ENCODE data around the gene ATAD5.
A peak's percentile ranks its signal among the peaks of the same experiment; 100 is the strongest.
"Not testable (repeated sequence)": the region's sequence is repeated elsewhere in the genome, so short reads cannot be mapped to it uniquely, and the experiment has no call there.

Gene ATAD5

DNA sequence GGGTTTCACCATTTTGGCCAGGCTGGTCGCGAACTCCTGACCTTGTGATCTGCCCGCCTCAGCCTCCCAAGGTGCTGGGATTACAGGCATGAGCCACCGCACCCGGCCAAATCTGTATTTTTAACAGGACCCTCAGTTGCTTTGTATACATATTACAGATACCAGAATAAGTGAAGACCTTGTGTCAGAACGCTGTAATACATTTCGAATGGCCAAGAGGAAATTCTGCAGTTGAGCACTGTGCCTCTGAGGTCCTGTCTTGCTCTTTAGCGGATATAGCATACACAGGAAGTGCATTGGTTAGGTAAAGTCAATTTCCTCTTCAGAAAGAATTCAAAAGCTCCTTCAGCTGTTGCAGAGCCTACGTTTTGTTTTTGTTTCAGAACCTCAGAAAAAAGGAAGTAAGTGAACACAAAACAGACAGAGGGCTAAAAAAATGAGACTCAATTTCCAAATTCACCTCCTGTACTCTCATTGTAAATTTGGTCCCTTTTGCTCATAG lies 22.9 kb upstream of the ATAD5 start:
- no peak overlapping the region for H3K9ac ChIP-seq (ENCODE audit: low read depth, low read length)
- H3K4me3 ChIP-seq (ENCODE audit: low read depth, low read length), result no peak overlapping the region

DNA sequence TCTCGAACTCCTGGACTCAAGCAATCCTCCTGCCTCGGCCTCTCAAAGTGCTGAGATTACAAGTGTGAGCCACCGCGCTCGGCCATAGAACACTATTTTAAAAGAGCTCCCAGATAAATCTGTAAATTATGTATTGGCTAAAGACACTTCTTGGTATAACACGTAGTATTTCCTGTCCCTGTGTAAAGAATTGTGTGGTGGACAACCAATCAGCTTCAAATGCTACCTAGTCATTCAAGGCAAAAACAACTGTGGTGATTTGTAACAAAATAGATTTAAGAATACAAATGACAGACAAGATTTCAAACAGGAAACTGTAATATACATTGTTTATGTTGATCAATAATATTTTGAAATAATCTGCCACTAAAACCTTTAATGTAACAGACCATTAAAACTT lies 21.9 kb upstream of the ATAD5 start:
- H3K4me3 ChIP-seq (ENCODE audit: low read depth, low read length), result no peak overlapping the region
- H3K27me3 ChIP-seq (ENCODE audit: control insufficient read depth, insufficient read depth, low read length), result no peaks in the 10 kb centered on the region
- H3K4me1 ChIP-seq (ENCODE audit: control insufficient read depth, insufficient read depth, low read length), result peaks cover 13% of the 10 kb centered on the region
- H3K9me3 ChIP-seq (ENCODE audit: control insufficient read depth, insufficient read depth, low read length), result no peaks in the 10 kb centered on the region
- H3K36me3 ChIP-seq (ENCODE audit: control insufficient read depth, insufficient read depth, low read length), result no peaks in the 10 kb centered on the region
- H3K9ac ChIP-seq (ENCODE audit: low read depth, low read length), result no peak overlapping the region

More for the DNA sequence above, 22.9 kb upstream of the ATAD5 start:
- H3K9me3 ChIP-seq (ENCODE audit: control insufficient read depth, insufficient read depth, low read length), result no peaks in the 10 kb centered on the region
- no peaks in the 10 kb centered on the region for H3K27me3 ChIP-seq (ENCODE audit: control insufficient read depth, insufficient read depth, low read length)
- H3K36me3 ChIP-seq (ENCODE audit: control insufficient read depth, insufficient read depth, low read length), result no peaks in the 10 kb centered on the region
- peaks cover 13% of the 10 kb centered on the region for H3K4me1 ChIP-seq (ENCODE audit: control insufficient read depth, insufficient read depth, low read length)

DNA sequence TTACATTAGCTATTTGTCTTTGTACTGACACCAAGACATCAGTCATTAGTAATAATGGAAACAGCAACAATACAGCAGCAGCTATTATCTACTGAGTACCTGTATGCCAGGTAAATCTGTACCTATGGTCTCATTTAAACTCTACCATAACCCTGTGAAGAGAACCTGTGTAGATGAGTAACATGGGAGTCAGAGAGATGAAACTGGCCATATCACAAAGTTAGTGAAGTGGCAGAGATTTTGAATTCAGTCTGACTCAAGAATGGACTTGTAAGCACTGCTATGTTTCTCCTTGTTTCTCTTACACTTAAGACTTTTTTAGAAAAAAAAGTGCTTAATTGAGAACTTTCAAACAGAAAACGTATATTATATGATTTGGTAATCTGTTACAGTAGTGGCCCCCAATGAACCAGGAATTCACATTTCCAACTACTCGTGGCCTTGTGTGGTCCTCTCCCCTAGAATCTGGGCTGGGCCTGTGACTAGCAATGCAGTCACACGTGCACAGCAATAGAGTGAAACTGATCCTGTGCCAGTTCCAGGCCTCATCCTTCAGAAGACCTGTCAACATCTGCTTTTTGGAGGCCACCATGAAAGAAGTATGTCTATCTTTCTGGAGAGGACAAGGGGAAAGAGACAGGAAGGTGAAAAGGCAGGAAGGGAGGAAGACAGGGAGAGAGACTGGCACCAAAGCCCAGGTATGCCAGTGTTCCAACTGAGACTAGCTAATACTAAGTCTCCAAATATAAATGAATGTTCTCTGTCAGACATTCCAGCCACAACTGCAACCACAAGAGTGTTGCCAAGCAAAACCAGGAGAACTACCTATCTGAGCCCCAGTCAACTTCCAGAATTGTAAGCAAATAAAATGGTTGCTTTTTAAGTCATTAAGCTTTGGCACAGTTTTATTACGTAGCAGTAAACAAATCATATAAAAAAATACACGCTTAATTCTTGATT lies 19.3 kb upstream of the ATAD5 start:
- Histone ChIP-seq H3K4me3 (ENCODE audit: low read depth, low read length) (no peak overlapping the region), H3K9me3 (ENCODE audit: control insufficient read depth, insufficient read depth, low read length) (no peaks in the 10 kb centered on the region), H3K27me3 (ENCODE audit: control insufficient read depth, insufficient read depth, low read length) (no peaks in the 10 kb centered on the region), H3K9ac (ENCODE audit: low read depth, low read length) (no peak overlapping the region), H3K4me1 (ENCODE audit: control insufficient read depth, insufficient read depth, low read length) (peaks cover 8% of the 10 kb centered on the region), H3K36me3 (ENCODE audit: control insufficient read depth, insufficient read depth, low read length) (no peaks in the 10 kb centered on the region)

DNA sequence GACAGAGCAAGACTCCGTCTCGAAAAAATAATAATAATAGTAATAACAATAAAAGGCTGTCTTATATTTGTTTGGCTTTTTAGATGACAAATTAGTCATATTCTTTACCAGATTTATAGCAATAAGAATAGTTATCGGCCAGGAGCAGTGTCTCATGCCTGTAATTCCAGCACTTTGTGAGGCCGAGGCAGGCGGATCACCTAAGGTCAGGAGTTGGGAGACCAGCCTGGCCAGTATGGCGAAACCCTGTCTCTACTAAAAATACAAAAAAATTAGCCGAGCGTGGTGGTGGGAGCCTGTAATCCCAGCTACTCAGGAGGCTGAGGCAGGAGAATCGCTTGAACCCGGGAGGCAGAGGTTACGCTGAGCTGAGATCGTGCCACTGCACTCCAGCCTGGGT lies 17.5 kb upstream of the ATAD5 start:
- not testable (repeated sequence) for H3K27me3 ChIP-seq (ENCODE audit: control insufficient read depth, insufficient read depth, low read length); H3K9ac ChIP-seq (ENCODE audit: low read depth, low read length); H3K4me1 ChIP-seq (ENCODE audit: control insufficient read depth, insufficient read depth, low read length); H3K4me3 ChIP-seq (ENCODE audit: low read depth, low read length); H3K9me3 ChIP-seq (ENCODE audit: control insufficient read depth, insufficient read depth, low read length); H3K36me3 ChIP-seq (ENCODE audit: control insufficient read depth, insufficient read depth, low read length)

DNA sequence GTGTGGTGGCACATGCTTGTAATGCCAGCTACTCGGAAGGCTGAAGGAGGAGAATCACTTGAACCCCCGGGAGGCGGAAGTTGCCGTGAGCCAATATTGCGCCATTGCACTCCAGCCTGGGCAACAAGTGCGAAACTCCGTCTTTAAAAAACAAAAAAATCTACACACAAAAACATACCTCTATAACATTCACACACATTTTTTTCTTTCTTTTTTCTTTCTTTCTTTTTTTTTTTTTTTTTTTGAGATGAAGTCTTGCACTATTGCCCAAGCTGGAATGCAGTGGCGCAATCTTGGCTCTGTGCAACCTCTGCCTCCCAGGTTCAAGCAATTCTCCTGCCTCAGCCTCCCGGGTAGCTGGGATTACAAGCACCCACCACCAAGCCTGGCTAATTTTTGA lies 16.9 kb upstream of the ATAD5 start:
- not testable (repeated sequence) for H3K36me3 ChIP-seq (ENCODE audit: control insufficient read depth, insufficient read depth, low read length); H3K9me3 ChIP-seq (ENCODE audit: control insufficient read depth, insufficient read depth, low read length); H3K4me1 ChIP-seq (ENCODE audit: control insufficient read depth, insufficient read depth, low read length); H3K27me3 ChIP-seq (ENCODE audit: control insufficient read depth, insufficient read depth, low read length); H3K4me3 ChIP-seq (ENCODE audit: low read depth, low read length); H3K9ac ChIP-seq (ENCODE audit: low read depth, low read length)

DNA sequence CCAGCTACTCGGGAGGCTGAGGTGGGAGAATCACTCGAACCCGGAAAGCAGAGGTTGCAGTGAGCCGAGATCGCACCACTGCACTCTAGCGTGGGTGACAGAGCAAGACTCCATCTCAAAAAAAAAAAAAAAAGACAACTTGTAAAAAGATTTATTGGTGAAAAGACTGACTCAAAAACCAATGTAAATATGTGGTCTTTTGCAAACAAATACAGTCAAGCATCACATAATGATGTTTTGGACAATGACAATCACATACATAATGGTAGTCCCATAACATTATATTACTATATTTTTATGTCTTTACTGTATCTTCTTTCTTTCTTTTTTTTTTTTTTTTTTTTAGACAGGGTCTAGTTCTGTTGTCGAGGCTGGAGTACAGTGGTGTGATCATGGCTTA lies 15.6 kb upstream of the ATAD5 start:
- H3K27me3 ChIP-seq (ENCODE audit: control insufficient read depth, insufficient read depth, low read length), result no peaks in the 10 kb centered on the region
- no peaks in the 10 kb centered on the region for H3K4me1 ChIP-seq (ENCODE audit: control insufficient read depth, insufficient read depth, low read length)
- H3K9ac ChIP-seq (ENCODE audit: low read depth, low read length), result no peak overlapping the region
- H3K36me3 ChIP-seq (ENCODE audit: control insufficient read depth, insufficient read depth, low read length), result no peaks in the 10 kb centered on the region
- H3K4me3 ChIP-seq (ENCODE audit: low read depth, low read length), result no peak overlapping the region
- no peaks in the 10 kb centered on the region for H3K9me3 ChIP-seq (ENCODE audit: control insufficient read depth, insufficient read depth, low read length)

DNA sequence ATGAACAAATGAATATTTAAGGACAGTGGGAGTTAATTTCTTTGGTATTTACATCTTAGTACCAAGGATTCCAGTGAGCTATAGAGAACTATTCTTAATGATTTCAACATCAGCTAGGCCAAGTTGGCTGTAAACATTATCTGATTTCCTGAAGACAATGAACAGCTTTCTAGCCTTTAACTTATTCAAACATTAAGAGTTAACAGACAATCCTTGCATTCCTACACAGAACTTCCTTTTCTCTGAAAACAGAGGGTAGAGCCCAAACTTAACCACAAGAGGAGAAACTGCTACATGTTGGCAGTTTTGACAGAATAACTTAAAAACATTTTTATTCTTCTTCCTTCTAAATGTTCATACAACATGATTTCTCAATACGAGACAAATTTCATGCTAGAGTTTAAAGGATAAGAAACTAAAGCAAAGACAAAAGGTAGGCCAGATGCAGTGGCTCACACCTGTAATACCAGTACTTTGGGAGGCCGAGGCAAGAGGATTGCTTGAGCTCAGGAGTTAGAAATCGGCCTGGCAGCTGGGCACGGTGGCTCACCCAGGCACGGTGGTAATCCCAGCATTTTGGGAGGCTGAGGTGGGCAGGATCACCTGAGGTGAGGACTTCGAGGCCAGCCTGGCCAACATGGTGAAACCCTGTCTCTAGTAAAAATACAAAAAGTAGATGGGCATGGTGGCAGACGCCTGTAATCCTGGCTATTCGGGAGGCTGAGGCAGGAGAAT lies 11.6 kb upstream of the ATAD5 start:
- Histone ChIP-seq H3K9ac (ENCODE audit: low read depth, low read length) (no peak overlapping the region), H3K4me1 (ENCODE audit: control insufficient read depth, insufficient read depth, low read length) (no peaks in the 10 kb centered on the region), H3K4me3 (ENCODE audit: low read depth, low read length) (no peak overlapping the region), H3K36me3 (ENCODE audit: control insufficient read depth, insufficient read depth, low read length) (no peaks in the 10 kb centered on the region), H3K27me3 (ENCODE audit: control insufficient read depth, insufficient read depth, low read length) (no peaks in the 10 kb centered on the region), H3K9me3 (ENCODE audit: control insufficient read depth, insufficient read depth, low read length) (no peaks in the 10 kb centered on the region)

DNA sequence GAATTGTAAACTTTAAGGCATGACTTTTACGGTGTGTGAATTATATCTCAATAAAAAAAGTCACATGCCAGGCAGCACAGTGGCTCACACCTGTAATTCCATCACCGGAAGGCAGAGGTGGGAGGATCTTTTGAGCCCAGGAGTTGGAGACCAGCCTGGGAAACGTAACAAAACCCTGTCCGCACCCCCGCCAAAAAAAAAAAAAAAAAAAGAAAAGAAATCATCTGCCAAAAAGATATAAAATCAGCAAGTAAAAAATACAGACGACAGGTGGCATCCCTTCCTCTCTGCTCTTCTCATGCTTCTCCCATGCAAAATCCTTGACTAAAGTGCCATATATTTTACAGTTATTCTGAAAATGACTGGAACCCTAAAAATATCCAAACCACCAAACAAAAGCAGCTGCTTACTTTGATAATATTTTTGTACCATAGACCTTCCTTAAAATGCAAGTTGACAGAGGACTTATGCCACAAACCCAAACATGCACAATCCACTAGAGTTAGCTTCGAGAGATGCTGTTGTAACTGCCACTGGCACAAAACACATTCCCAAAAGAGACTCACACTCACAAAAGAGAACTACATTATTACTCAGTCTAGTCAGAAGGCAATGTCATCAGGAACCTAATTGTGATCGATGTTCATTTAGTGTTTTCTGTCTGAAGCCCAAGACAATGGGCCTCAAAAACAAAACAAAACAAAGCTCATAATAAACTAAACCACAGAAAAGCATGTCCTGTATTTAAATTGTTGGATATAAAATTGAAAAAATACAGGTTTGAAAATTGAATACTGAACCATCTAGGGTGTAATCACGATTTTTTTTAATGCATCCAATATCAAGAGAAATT lies 9.7 kb upstream of the ATAD5 start:
- Histone ChIP-seq H3K4me3 (ENCODE audit: low read depth, low read length) (no peak overlapping the region), H3K4me1 (ENCODE audit: control insufficient read depth, insufficient read depth, low read length) (no peaks in the 10 kb centered on the region), H3K9ac (ENCODE audit: low read depth, low read length) (no peak overlapping the region)

DNA sequence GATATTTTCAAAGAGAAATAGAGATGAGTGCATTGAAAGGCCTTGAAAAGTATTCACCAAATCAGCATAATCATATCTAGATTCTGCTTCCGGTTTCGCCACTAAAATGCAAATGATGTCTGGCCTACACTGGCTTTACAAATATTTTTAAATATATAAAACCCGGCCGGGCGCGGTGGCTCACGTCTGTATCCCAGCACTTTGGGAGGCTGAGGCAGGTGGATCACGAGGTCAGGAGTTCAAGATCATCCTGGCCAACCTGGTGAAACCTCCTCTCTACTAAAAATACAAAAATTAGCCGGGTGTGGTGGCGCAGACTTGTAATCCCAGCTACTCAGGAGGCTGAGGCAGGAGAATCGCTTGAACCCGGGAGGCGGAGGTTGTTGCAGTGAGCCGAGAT lies 8.8 kb upstream of the ATAD5 start:
- H3K36me3 ChIP-seq (ENCODE audit: control insufficient read depth, insufficient read depth, low read length); H3K27me3 ChIP-seq (ENCODE audit: control insufficient read depth, insufficient read depth, low read length); H3K9me3 ChIP-seq (ENCODE audit: control insufficient read depth, insufficient read depth, low read length); H3K4me3 ChIP-seq (ENCODE audit: low read depth, low read length); H3K9ac ChIP-seq (ENCODE audit: low read depth, low read length); H3K4me1 ChIP-seq (ENCODE audit: control insufficient read depth, insufficient read depth, low read length): not testable (repeated sequence)

More for the DNA sequence above, 9.7 kb upstream of the ATAD5 start:
- H3K9me3 ChIP-seq (ENCODE audit: control insufficient read depth, insufficient read depth, low read length), result no peaks in the 10 kb centered on the region
- H3K27me3 ChIP-seq (ENCODE audit: control insufficient read depth, insufficient read depth, low read length), result no peaks in the 10 kb centered on the region
- H3K36me3 ChIP-seq (ENCODE audit: control insufficient read depth, insufficient read depth, low read length), result no peaks in the 10 kb centered on the region

DNA sequence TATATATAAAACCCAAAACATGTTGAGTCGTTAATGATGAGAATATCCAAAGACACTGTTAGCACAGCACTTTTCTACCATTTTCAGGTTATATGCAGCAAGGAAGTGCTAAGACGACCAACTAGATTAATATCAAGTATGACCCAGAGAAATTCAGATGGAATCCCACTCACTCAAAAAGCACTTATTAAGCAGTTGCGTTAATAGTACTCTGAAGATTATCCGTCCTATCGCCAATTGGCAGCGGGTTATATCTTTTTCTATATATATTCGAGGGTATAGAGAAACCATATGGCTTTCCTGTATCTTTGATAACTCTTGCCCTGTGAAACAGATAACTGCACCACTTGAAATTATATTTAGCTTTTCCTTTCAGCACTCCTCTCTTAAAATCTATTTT lies 8.3 kb upstream of the ATAD5 start:
- peak overlapping the region; percentile 58 for H3K9ac ChIP-seq (ENCODE audit: low read depth, low read length)
- H3K4me3 ChIP-seq (ENCODE audit: low read depth, low read length), result peak overlapping the region; percentile 87
- no peaks in the 10 kb centered on the region for H3K27me3 ChIP-seq (ENCODE audit: control insufficient read depth, insufficient read depth, low read length)
- no peaks in the 10 kb centered on the region for H3K9me3 ChIP-seq (ENCODE audit: control insufficient read depth, insufficient read depth, low read length)
- H3K4me1 ChIP-seq (ENCODE audit: control insufficient read depth, insufficient read depth, low read length), result no peaks in the 10 kb centered on the region
- H3K36me3 ChIP-seq (ENCODE audit: control insufficient read depth, insufficient read depth, low read length), result no peaks in the 10 kb centered on the region

DNA sequence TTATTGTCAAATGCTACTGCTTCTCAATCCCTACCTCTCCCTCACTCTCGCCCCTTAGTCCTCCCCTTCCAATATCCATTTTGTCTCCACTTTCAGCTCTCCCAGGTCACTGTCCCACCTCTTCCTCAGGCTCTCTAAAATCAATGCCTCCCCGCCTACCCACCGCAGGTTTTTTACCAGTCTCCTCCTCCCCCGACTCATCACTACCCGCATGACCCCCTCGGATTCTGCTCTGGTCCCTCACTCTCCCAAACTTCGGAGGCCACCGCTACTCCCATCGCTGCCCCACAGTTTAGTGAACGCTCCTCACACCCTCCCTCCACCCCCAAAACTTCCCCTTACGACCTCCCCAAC lies 7.8 kb upstream of the ATAD5 start:
- Histone ChIP-seq H3K4me1 (ENCODE audit: control insufficient read depth, insufficient read depth, low read length) (no peaks in the 10 kb centered on the region), H3K9me3 (ENCODE audit: control insufficient read depth, insufficient read depth, low read length) (no peaks in the 10 kb centered on the region)

More for the DNA sequence above, 7.8 kb upstream of the ATAD5 start:
- Histone ChIP-seq H3K9ac (ENCODE audit: low read depth, low read length) (peak overlapping the region; percentile 58), H3K27me3 (ENCODE audit: control insufficient read depth, insufficient read depth, low read length) (no peaks in the 10 kb centered on the region), H3K36me3 (ENCODE audit: control insufficient read depth, insufficient read depth, low read length) (no peaks in the 10 kb centered on the region), H3K4me3 (ENCODE audit: low read depth, low read length) (peak overlapping the region; percentile 87)

Data from iPS-15b (cell line).